T47D (cell line): ENCODE results near the gene THADA.
"Not testable (repeated sequence)": the region's sequence is repeated elsewhere in the genome, so short reads cannot be mapped to it uniquely, and the experiment has no call there.

Experiments used
- DNase-seq, 2 experiments: peaks; one replicate each; pipeline versions ENCODE4 v3.0.0 to v3.0.0-alpha.2; 2011 to 2012; ENCODE audit warnings: low read depth in 1 of 2, low spot score in 1 of 2
- JUND ChIP-seq: IDR thresholded peaks from 2 replicates; pipeline ENCODE4 v1.6.1; 2012; ENCODE audit warnings: low read depth
- in situ Hi-C: cut with HindIII; loops from 2 replicates; pipeline ENCODE4 v1.10.0; 2016; ENCODE audit warnings: low sequenced_read_pairs, low pct_unique_long_range_greater_than_20kb

The THADA gene

DNA sequence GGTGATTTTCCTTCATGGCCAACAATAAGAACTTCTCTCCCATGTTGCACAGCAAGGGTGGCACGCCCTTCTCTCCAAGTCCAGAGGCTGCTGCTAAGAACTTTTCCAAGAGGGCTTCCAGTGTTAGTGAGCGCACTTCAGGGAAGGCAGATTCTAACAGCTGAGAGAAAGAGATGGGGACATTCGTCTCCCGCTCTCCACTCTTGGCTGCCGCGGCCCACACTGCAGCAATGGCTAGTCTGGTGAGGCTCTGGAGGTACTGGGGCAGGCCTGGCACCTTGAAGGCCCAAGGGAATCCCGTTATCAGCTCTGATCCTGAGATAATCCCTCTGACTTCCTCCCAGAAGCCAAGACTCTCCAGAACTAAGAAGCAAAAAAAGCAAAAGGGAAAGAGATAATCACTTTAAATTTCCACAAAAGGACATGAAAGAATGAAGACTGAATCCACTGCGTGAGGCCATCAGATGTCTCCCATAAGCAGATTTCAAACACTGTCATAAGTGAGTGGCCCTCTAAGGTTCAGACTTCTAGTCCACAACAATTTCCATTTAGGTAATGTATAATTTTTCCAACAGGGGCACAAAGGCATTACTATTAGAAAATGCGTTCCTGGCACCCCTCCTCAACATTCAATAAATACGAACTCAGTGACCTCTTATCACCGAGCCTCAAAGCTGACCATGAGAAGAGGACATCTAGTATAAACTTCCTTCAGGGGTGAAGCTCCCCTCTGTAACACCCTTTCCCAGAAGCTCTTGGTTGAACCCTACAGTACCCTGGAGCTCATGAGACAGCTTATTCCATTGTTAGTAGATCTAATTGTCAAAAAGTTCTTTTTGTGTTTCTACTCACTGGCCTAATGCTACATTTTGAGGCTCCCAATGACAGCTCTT lies 302.7 kb downstream of the THADA start:
- TF ChIP-seq JUND, result no peak
- DNase-seq, result no peak
- in situ Hi-C loops, result no loop called here

GRCh38 chr2:43292297-43292696 lies 303.5 kb downstream of the THADA start:
- in situ Hi-C loops, result no loop called here
- no peak for TF ChIP-seq JUND
- DNase-seq, result no peak

- in situ Hi-C loops, result no loop called here
- TF ChIP-seq JUND, result no peak
- no peak for DNase-seq
These were observed 306.5 kb downstream of the THADA start for GRCh38 chr2:43289331-43289730.

DNA sequence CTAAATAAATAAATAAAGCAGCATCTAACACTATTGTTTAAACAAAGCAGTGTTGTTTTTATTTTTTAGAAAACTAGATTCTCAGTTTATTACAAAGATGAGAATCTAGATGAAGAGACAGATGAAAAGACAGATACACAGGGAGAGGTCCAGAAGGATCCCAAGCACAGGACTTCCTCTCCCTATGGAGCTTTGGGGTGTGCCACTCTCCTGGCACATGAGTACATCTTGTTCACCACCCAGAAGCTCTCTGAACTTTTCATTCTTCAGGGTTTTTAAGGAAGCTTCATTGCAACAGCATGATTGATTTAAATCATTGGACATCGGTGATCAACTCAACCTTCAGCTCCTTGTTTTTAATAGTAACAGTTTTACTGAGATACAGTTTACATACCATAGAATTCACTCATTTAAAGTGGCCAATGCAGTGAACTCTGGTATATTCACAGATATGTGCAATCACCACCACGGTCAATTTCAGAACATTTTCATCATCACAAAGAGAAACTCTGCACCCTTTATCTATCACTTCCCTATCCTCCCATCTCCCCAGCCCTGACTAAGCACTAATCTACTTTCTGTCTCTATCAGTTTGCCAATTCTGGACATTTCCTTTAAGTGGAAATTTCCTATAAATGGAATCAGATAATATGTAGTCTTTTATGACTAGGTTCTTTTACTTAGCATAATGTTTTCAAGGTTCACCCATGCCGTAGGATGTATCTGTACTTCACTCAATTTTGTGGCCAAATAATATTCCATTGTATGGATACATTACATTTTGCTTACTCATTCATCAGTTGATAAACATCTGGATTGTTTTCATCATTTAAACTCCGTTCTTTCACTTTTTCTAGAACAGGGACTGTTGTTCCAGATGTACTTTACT lies 307.2 kb downstream of the THADA start:
- in situ Hi-C loops, result no loop called here
- no peak for DNase-seq
- no peak for TF ChIP-seq JUND

DNA sequence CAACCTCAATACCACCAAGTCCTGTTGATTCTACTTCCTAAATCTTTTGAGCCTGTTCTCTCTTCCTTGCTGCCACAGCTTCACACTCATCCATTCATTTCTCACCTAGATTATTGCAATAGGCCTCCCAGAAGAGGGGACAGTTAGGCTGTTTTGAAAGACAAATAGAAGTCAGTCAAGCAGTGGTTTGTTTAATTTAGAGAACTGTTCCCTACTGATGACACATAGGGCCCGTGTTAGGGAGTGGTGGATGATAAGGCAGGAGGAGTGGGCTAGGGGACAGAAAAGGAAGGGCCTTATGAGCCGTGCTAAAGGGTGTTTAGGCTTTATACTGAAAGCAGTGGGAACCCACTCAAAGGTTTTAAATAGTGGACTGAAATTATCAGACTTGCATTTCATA lies 309.9 kb downstream of the THADA start:
- in situ Hi-C loops, result no loop called here
- no peak for DNase-seq
- no peak for TF ChIP-seq JUND

- in situ Hi-C loops, result no loop called here
- no peak for TF ChIP-seq JUND
- DNase-seq, result no peak
These were observed 310.9 kb downstream of the THADA start for GRCh38 chr2:43284967-43285366.

GRCh38 chr2:43284347-43284746 lies 311.5 kb downstream of the THADA start:
- in situ Hi-C loops, DNase-seq: not testable (repeated sequence)

GRCh38 chr2:43280994-43281393 lies 314.8 kb downstream of the THADA start:
- DNase-seq, result no peak
- no peak for TF ChIP-seq JUND
- in situ Hi-C loops, result no loop called here

GRCh38 chr2:43279317-43279840 lies 316.5 kb downstream of the THADA start:
- DNase-seq, result peak in 1 of 2 experiments; percentile 57
- in situ Hi-C loops, result no loop called here
- TF ChIP-seq JUND, result peak; percentile 56; the same call in 1 of the 2 replicates

DNA sequence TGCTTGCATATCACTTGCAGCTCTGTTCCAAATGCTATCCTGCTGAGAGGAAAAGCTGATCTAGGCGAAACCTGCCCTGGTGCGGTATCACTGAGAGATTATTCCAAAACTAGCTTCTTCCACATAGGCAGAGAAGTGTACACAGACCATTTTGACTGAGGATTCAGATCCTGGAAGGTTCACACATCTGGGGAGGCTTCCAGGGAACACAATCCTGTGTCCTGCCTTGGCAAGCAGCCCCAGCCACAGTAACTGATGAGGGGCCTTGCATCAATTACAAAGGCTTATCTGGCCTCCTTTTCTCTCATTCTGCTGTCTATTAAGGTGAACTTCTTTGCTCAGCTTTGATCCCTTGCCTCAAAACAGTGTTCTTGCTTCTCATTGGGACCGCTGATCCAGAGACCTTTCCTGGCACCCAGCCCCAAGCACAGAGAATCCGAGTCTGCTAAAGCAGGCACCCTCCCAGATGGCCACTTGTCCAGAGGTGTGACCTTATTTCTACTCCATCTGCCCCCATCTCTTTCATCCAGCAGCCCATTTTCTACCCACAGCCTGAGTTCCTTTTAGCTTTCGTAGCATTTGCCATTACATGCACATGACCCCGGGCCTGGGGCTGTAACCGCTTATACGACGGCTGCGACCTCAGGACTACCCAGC lies 317.1 kb downstream of the THADA start:
- TF ChIP-seq JUND, result no peak
- in situ Hi-C loops, result no loop called here
- DNase-seq, result no peak

DNA sequence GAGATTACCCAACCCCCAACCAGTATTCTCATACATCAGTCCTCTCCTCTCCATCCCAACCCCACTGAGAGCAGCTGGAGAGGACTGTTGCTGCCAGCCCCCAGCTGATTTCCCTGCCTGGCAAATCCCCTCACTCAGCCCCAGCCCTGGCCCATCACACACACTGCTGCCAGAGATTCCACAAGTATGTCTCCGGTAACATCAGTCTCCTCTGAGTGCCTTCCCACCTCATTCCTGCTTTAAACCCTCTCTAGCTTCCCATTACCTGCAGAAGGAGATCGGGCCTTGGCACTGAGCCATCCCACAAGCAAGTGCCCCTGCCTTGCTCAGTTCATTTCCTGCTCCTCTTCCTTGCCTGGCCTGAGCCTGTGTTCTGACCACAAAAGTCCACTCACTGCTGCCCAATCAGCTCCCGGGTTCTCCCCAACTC lies 318.9 kb downstream of the THADA start:
- TF ChIP-seq JUND, result no peak
- peak in 1 of 2 experiments; percentile 41 for DNase-seq
- in situ Hi-C loops, result no loop called here

- TF ChIP-seq JUND, result no peak; the same call in 1 of the 2 replicates
- in situ Hi-C loops, result no loop called here
- peak in 1 of 2 experiments; percentile 51 for DNase-seq
These were observed 319.4 kb downstream of the THADA start for GRCh38 chr2:43276266-43276941.
